Effector CD8-positive, alpha-beta T cell (primary cell): ENCODE measurements around the gene TANGO2.

Experiments
- DNase-seq: peaks from one replicate; lab custom pipeline; 2025; lab: John Stamatoyannopoulos, UW

Gene TANGO2

DNA sequence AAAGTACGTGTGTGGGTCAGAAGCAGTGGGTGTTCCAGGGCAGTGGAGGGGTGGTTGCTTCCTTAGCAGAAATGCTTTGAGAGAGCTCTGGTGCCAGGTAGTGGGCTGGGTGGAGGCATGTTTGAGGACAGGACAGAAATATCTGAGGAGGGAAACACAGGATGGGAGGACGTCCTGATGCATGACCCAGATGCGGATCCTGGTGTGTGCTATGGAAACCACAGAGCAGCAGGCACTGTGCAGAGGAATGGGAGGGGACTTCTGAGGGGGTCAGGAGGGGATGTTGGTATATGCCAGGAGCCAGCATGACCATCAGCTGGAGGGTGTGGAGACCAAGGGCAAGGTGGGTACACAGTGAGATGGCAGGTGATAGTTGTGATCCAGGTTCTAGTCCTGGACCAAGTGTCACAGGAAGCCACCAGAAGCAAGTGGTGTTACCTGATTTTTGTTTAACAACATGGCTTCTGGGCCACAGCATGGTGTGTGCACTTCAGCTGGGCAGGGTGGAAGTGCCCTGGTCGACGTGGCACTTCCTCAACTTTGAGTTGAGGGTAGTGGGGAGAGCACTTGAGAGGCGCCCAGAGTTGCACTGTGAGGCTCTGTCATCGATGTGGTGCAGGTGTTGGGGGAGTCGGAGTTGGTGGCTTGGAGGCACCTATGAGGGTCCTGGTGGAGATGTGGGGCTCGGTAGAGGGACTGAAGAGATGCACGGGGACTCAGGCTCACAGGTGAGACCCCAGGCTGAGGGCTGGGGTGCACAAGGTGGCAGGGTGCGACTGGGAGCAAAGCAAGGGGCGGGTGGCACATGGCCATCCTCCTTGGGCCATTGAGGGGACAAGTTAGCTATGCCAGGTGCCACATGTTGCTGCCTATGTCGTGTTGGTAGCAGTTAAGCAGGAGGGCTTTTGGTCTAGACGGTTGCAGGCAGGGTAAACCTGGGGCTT is 66.7 kb downstream of the TANGO2 start:
- DNase-seq: no peak

DNA sequence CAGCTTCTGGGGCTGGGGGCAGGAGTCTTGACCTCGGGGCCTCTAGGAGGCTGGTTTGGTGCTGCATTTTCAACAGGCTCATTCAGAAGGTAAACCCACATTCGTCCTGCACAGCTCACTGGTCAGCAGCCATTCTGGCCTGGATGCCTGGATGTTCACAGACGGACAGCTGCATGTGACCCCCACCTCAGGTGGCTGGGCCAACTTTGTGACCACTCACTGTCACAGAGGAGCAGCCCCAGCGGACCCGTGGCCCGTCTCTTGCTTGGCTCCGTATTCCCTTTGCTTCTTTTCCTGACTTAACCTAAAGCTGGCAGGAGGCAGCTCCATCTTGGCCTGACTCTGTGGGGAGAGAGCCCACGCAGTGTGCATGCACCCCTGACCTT is 67.3 kb downstream of the TANGO2 start:
- DNase-seq: no peak

DNA sequence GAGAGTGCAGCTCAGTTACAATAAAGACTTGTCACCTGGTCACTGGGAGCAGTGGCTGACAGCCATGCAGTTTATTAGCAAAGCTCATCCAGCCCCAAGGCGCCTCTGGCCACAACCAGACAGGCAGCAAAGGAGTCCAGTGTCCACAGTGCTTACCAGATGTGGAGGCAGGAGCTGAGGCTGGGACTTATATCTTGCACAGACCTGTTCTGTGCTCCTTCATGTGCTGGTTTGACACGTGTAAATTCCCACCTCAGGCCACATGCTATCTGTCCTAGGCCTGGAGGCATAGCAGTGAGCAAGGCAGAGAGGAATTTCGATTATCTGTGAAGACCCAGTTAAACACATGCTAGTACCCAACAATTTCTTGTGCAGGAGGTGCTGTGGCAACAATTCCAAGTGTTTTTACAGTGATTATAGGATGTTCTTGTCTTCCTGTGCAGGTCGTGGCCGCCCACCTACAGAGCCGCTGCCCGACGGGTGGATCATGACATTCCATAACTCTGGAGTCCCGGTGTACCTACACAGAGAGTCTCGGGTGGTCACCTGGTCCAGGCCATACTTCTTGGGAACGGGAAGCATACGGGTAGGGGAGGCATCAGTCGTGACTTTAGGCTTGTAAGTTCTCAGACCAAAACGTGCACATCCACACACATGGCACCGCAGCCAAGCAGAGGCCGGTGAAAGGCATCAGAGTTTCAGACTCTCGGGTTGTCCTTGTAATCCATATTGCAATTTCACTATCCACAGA is 68.5 kb downstream of the TANGO2 start:
- DNase-seq: no peak

DNA sequence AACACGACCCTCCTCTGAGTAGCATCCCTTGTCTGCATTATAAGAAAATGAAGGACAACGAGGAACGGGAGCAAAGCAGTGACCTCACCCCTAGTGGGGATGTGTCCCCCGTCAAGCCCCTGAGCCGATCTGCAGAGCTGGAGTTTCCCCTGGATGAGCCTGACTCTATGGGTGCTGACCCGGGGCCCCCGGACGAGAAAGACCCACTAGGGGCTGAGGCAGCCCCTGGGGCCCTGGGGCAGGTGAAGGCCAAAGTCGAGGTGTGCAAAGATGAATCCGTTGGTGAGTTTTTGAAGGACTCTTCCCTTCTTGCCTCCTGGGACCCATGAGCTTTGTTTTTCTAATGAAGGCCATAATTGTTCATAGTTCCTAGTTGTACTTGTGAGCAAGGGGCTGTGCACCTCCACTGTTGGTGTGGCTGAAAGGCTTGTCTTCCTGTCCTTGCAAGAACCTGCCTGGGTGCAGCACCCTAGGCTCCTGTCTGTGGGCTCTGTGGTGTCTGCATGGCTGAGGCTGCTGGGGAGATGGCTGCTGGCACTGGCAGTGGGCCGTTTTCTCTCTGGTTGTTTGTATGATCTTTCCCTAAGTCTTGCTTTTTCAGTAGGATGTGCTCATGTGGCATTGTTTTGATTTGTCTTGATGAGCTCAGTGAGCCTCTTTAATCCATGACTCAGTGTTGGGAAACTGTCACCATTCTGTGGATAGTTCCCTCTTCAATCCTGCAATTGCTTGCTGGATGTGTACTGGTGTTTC is 69.2 kb downstream of the TANGO2 start:
- no peak for DNase-seq

DNA sequence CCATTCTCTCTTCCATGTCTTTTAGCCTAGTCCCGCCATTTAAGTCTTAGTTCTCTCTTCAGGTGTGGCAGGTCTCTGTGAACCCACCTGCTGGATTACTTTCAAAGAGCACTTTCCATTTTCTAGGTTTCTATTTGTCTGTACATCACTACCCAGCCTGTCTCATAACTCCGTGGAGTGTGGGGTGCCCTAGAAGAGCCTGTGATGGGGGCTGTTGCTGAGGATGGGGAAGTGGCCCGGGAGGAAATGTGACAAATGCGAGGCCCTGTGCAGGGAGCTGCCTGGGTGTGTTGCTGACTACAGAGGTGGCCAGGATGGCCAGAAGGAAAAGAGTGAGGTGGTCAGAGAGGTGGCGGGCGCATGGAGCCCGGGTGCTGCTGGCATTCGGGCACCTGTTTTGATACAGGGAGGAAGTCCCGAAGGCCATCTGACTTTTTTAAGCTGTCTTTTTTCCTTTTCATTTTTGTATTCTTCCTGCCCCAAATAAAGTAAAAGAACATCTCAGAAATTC is 69.9 kb downstream of the TANGO2 start:
- DNase-seq: no peak

DNA sequence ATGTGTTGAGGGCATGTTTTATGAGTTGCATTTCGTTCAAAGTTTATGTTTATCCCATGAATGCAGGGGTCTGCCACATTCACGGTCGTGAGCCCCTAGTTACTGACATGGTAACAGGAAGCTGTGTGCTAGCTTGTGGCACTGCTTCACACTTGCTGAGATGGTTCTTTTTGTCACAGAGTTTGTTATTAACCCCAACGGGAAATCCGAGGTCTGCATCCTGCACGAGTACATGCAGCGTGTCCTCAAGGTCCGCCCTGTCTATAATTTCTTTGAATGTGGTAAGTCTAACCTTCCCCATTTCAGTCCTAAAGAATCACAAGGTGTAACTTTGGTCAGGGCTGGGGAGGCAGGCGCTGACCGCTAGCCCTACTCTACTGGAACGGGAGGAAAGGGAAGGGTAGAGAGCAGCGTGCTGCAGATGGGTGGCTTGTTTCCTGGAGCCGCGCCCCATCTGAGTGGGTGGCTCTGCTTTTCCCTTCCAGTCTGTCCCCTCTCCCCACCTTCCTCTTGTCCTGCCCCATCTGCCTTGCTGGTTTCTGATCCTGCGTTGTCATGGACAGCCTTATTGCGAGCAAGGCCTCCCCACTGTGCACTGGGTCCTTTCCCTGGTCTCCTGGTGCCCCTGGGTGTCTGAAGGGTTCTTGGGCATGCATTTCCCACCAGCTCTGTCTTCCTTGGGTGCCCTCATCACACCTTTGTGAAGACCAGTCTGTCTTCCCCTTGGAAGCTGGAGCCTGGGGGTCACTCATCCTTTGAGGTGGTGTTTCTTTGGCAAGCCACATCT is 71.0 kb downstream of the TANGO2 start:
- no peak for DNase-seq

DNA sequence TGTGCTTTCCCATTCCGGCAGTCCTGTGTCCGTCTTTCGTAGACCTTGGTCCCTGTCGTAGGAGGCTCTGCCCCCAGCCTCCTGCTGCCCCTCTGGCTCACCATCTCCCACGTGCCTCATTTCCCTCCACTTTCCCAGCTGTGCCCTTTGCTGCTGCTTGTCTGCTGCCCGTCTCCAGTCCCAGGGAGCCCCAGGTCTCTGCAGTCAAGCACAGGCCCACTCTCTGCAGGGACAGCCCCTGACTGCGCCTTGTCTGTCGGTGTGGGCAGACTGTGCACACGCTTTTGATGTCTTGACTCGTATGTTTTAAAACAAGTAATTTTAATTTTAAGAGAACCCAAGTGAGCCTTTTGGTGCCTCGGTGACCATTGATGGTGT is 71.6 kb downstream of the TANGO2 start:
- no peak for DNase-seq

DNA sequence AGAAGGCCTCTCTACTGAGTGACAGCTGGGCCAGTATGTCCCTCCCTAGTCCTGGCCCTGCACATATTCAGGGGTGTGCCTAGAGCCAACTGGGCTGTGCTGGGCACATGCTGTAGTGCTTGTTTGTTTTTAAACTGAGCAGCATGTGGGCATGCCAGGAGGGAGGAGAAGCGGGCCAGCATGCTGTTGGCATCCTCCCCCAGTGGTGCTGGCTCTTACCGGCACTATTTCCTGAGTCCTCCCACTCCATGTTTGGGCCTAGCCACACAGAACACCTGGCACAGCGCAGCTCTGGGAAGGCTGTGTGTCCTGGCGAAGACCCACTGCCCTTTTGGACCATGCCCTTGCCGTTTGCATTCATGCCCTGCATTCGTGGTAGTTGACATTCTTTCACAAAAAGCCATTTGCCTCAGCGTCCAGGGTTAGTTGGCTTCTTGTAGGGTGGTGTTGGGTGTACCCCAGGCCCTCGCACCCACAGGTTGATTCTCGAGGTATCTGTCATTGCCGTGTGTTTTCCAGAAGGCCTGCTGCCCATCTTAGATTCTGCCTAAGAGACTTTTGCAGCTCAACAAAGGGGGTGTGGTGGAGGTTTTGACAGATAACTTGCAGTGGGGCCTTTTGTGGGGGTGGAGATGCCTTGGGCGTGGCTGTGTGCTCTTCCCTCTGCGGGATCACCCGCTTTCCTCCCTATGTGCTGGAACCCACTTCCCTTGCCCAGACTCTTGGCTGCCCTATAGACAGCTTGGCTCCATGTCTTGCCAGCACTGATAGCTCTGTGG is 72.7 kb downstream of the TANGO2 start:
- no peak for DNase-seq

DNA sequence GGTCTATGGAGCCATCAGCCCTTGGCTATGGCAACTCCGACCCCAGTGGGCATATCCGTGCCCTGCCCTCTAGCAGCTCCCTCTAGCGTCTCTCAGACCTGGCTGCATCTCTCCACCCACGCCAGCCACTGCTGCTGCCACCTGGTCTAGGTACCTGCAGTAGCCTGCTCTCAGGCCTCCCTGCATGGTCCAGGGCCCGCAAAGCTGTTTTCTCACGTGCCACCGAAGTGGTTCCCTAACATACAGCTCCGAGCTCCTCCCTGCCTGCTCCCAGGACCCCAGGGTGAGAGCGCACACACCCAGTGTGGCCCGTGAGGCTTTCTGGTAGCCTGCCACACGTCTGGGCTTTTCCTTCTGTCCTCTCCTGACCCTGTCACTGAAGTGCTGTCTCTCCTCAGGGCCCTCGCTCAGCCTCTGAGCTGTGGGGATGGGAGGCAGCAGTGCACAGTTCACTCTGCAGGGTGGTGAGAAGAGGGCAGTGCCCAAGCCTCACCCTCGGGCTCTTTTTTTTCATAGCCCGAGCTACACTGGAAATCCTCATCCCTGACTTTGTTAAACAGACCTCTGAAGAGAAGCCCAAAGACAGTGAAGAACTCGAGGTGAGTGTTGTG is 73.4 kb downstream of the TANGO2 start:
- no peak for DNase-seq

DNA sequence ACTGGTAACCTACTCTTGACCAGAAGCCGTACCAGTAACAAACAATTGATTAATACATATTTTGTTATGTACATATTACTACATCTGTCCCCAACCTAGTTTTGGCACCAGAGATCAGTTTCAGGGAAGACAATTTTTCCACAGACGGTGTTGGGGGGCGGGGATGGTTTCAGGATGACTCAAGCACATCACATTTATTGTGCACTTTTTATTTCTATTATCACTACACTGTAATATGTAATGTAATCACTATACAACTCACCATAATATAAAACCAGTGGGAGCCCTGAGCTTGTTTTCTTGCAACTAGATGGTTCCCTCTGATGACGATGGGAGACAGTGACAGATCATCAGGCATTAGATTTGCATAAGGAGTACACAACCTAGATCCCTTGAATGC is 74.6 kb downstream of the TANGO2 start:
- DNase-seq: no peak

DNA sequence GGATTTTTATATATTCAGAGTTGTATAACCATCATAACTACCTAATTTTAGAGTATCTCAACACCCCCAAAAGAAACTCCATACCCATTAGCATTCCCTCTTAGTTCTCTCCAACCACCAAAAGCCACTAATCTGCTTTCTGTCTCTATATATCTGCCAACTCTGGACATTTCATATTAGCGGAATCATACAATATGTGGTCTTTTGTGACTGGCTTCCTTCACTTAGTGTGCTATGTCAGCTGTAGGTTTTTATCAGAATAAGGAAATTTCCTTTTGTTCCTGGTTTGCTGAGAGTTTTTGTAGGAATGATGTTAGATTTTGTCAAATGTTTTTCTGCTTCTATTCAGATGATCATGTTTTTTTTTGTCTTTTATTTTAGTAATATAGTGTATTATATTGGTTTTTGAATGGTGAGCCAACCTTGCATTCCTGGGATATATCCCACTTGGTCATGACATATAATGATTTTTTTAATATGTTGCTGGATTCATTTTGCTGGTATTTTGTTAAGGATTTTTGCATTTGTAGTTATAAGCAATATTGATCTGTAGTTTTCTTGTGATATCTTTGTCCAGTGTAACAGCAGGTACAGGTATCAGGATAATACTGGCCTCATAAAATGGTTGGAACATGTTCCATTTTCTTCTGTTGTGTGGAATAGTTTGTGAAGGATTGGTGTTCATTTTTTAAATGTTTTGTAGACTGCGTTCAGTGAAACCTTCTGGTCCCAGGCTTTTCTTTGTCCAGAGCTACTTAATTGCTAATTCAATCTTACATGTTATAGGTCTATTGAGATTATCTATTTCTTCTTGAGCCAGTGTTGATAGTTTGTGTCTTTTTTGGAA is 75.9 kb downstream of the TANGO2 start:
- no peak for DNase-seq

DNA sequence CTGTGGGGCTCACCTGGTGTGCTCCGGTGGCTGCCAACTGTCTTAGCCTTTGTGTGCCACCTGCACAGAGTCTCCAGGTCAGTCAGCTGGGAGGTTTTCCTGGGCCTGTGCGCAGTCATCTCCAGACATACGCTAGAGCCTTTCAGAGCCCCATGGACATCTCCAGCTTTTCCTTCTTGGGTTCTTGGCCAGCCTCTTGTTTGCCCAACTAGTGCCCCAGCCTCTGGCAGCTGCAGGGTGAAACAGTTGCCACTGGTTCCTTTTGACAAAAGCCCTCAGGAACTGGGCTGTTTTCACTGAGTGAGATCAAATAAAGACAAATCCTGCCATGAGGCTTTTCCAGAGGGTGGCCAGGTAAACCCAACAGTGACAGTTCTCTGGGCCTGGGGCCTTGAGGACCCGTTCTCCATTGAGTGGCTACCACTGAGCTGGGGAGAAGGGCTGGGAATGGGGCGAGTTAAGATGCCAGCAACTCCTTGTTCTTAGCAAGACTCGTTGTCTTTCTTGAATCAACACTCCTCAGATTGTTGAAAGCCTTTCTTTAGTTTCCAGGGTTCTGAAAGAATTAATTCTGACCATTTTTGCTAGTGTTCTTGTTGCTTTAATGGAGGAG is 78.3 kb downstream of the TANGO2 start:
- DNase-seq: no peak

DNA sequence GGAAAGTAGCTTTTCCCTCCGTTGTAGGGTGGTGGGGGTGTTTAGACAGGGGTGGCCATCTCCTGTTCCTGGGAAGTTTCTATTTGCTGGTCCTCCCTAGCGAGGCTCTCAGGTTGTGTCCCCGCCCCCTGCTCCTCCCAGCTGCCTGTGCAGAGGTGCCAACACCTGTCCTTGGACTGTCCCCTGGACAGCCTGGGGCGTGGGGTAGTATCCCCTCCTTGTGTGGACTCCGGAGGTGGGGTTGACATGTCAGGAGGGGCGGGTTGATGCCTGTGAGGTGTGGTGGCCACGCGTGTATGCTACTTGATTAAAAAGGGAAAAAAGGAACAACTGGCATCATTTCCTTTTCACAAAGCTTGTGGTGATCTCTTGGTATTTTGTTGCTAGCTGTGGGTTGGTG is 80.7 kb downstream of the TANGO2 start:
- no peak for DNase-seq

DNA sequence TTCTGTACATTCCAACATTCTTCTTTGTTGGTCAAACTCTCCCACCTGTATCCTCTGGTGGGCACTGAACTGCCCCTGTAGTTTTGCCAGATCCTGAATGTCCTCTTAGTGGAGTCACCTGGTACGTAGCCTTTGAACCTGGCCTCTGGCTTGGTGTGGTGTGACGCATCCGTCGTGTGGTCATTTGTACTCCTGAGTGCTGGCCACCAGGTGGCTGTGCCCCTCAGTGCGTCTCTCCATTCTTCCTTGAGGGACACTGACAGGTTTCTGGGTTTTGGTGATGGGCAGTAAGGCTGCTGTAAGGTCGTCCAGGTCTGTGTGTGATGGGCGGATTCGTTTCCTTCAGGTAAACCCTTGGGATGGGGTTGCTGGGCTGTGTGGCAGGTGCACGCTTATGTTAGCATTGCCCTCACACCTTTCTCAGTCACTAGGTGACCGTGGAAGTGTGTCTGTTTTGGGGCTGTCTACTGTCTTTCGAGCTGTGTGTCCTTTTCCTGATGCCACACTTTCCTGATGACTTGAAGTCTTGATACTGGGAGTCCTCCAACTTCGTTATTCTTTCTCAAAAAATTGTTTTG is 81.4 kb downstream of the TANGO2 start:
- DNase-seq: no peak

DNA sequence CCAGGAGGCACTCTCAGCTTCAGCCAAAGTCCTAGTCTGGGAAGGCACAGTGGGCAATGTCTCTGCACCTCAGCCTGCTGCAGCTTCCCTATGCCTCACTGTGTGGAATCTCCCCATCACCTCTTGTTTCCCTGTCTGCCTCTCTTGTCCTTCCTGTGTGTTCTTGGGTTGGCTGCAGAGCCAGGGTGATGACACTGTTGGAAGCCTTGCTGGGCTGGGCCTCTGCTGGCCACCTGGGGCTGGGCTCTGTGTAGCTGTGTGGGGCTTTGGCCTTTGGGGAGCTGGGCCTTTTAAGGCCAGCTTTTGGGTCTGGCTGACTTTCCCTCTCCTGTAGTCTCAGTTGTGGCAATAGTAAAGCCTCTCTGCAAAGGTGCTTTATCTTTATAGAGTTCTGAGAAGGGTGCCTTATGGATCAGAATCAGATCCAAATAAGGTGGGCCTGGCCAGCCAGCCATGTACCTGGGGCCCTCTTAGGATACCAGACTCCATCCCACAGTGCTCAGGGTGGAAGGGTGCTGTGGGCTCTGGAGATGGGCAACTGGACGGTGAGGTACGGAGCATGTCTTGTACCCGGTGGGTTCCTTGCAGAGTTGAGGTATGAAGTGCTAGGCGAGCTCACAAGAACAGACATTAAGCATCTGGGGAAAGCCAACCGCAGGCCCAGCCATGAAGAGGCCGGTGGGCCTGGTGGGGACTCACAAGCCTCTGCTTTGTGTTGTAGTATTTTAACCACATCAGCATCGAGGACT is 84.7 kb downstream of the TANGO2 start:
- no peak for DNase-seq

DNA sequence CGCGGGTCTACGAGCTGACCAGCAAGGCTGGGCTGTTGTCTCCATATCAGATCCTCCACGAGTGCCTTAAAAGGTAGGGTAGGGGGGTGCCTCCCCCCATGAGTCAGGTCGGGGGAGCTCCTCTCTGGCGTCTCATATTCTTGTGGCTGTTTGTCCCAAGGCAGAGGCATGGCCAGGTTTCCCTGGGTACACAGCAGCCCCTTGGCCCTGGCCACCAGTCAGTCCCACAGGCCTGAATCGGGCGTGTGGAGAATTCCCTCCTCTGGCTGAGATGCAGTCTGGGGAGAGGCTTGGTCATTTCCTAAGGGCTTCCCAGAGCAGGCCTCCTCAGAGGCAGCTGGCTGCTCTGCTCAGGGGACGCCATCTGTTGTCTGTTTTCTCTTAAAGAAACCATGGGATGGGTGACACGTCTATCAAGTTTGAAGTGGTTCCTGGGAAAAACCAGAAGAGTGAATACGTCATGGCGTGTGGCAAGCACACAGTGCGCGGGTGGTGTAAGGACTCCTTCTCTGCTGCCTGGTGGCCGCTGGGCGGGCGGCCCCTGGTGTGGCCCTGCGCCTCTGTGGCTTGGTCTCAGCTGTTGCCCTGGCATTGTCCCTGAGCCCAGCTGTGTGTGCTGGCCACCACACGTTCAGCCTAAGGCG is 85.4 kb downstream of the TANGO2 start:
- no peak for DNase-seq

DNA sequence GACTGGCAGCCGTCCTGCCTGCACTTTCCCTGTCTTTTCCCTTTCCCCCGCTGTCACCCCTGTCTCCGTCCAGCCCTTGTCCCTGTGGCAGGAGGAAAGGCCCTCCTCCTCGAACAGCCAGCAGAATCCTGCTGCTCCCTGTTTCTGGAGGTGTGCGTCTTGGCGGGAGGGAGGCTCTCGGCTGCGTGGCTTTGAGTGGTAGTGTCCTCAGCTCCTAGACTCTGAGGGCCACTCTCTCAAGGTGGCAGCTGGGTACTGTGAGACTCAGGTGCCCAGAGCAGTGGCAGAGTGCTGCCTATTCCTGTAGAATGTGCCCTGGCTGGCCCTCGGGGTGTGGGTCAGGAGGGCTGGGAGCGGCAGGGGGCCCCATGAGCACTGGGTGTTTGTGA is 85.9 kb downstream of the TANGO2 start:
- DNase-seq: no peak
